Upper lobe of left lung (tissue), 4 donors: ENCODE data around the gene CAV1.

Experiments used
- EP300 ChIP-seq, 4 donors: sonication (generic); formaldehyde crosslinking; IDR thresholded peaks; one replicate each; pipeline ENCODE4 v1.5.1; 2017; ENCODE audit warnings: antibody characterized with exemption in 4 of 4, control low read depth in 2 of 4
- POLR2AphosphoS5 ChIP-seq, 2 donors: sonication (generic); formaldehyde crosslinking; IDR thresholded peaks; one replicate each; pipeline ENCODE4 v1.5.1; 2017; ENCODE audit warnings: antibody characterized with exemption in 2 of 2
- TF ChIP-seq, protein P1 (sequence below), 6 experiments: fragments of 450-650 bp in 4 of 6; fragments of 200-600 bp in 2 of 6; sonication (generic) in 2 of 6; IDR thresholded peaks; one replicate each; pipeline ENCODE4 v1.5.1; 2016 to 2019; ENCODE audit warnings: antibody characterized with exemption in 6 of 6

DNA sequence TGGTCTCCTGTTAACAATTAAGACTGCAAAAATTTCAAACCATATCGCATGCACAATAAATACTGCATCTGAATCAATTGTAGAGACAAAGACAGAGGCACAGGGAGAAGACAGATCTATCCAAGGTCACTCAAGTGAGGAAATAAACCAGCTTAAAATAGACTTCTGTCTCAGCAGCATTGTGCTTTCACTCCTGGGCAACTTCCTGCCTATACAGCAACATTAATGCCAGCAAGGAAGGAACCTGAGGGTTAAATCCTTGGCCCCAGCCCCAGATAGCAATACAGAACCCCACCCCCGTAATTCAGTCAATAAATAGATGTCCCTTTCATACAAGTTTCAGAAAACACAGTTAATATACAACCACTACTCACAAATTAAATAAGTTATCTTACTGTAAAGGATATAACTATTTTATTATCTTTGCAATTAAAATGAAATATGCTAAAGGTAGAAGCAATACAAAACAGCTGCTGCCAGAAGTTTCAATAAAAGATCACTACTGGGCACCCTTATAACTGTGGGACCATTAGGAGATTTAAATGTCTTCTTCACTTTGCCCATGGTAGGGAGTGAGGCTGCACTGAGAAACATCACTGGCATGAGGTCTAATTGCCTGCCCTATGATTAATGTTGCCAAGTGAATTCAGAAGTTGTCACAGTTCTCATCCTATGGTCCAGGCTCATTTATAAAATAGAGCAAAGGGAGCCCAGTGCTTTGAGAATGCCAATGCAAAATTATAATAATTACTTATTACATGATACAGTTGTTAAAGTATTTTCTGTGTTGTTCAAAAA lies 49.4 kb downstream of the CAV1 start:
- TF ChIP-seq EP300 (IDR thresholded peaks at IDR 0.05) (no peak), POLR2AphosphoS5 (IDR thresholded peaks at IDR 0.05) (no peak)
- TF ChIP-seq, protein P1, sequence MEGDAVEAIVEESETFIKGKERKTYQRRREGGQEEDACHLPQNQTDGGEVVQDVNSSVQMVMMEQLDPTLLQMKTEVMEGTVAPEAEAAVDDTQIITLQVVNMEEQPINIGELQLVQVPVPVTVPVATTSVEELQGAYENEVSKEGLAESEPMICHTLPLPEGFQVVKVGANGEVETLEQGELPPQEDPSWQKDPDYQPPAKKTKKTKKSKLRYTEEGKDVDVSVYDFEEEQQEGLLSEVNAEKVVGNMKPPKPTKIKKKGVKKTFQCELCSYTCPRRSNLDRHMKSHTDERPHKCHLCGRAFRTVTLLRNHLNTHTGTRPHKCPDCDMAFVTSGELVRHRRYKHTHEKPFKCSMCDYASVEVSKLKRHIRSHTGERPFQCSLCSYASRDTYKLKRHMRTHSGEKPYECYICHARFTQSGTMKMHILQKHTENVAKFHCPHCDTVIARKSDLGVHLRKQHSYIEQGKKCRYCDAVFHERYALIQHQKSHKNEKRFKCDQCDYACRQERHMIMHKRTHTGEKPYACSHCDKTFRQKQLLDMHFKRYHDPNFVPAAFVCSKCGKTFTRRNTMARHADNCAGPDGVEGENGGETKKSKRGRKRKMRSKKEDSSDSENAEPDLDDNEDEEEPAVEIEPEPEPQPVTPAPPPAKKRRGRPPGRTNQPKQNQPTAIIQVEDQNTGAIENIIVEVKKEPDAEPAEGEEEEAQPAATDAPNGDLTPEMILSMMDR (IDR thresholded peaks at IDR 0.05): no peak
